ENCODE data around the gene TNS1. TPM values are rescaled to one million over a fixed set of nuclear protein-coding genes. Genes with fewer than 3 reads are reported as not detected.

The TNS1 gene
- total RNA-seq, 2 experiments from 2014 or later = 0.89 to 1.4 TPM

- no peak overlapping the region for H3K27ac Mint-ChIP-seq
- peaks cover 4% of the 10 kb centered on the region for H3K27me3 Mint-ChIP-seq
- H3K9me3 Mint-ChIP-seq = no peaks in the 10 kb centered on the region
- no peak for DNase-seq
- no peaks in the 10 kb centered on the region for H3K36me3 Mint-ChIP-seq
- no peak overlapping the region for H3K4me3 Mint-ChIP-seq
- peaks cover 8% of the 10 kb centered on the region for H3K4me1 Mint-ChIP-seq
These were observed 75.0 kb downstream of the TNS1 start for GRCh38 chr2:217927601-217928323.

- Mint-ChIP-seq H3K9me3 (no peaks in the 10 kb centered on the region), H3K4me1 (peaks cover 8% of the 10 kb centered on the region), H3K4me3 (no peak overlapping the region), H3K36me3 (no peaks in the 10 kb centered on the region), H3K27me3 (peaks cover 4% of the 10 kb centered on the region), H3K27ac (no peak overlapping the region)
- no peak for DNase-seq
These were observed 76.0 kb downstream of the TNS1 start for GRCh38 chr2:217926801-217927200.

GRCh38 chr2:217924346-217924901, 78.4 kb downstream of the TNS1 start:
- Mint-ChIP-seq H3K4me3 (no peak overlapping the region), H3K9me3 (no peaks in the 10 kb centered on the region), H3K4me1 (no peaks in the 10 kb centered on the region), H3K27me3 (no peaks in the 10 kb centered on the region), H3K36me3 (no peaks in the 10 kb centered on the region), H3K27ac (no peak overlapping the region)
- no peak for DNase-seq

GRCh38 chr2:217923007-217923686, 79.6 kb downstream of the TNS1 start:
- no peaks in the 10 kb centered on the region for H3K36me3 Mint-ChIP-seq
- H3K27me3 Mint-ChIP-seq = no peaks in the 10 kb centered on the region
- no peaks in the 10 kb centered on the region for H3K9me3 Mint-ChIP-seq
- no peaks in the 10 kb centered on the region for H3K4me1 Mint-ChIP-seq
- H3K27ac Mint-ChIP-seq = no peak overlapping the region
- H3K4me3 Mint-ChIP-seq = no peak overlapping the region
- DNase-seq = no peak

- H3K27me3 Mint-ChIP-seq = no peaks in the 10 kb centered on the region
- no peak overlapping the region for H3K27ac Mint-ChIP-seq
- H3K4me3 Mint-ChIP-seq = no peak overlapping the region
- no peaks in the 10 kb centered on the region for H3K4me1 Mint-ChIP-seq
- H3K36me3 Mint-ChIP-seq = no peaks in the 10 kb centered on the region
- no peaks in the 10 kb centered on the region for H3K9me3 Mint-ChIP-seq
- DNase-seq = no peak
These were observed 80.4 kb downstream of the TNS1 start for GRCh38 chr2:217922101-217923006.

GRCh38 chr2:217920879-217921603, 81.8 kb downstream of the TNS1 start:
- Mint-ChIP-seq H3K4me3 (no peak overlapping the region), H3K4me1 (no peaks in the 10 kb centered on the region), H3K9me3 (no peaks in the 10 kb centered on the region), H3K36me3 (no peaks in the 10 kb centered on the region), H3K27me3 (no peaks in the 10 kb centered on the region), H3K27ac (no peak overlapping the region)
- DNase-seq = no peak

GRCh38 chr2:217919781-217920351, 82.9 kb downstream of the TNS1 start:
- Mint-ChIP-seq H3K4me1 (no peaks in the 10 kb centered on the region), H3K9me3 (no peaks in the 10 kb centered on the region), H3K36me3 (no peaks in the 10 kb centered on the region), H3K4me3 (no peak overlapping the region), H3K27ac (no peak overlapping the region), H3K27me3 (no peaks in the 10 kb centered on the region)
- no peak for DNase-seq

GRCh38 chr2:217919204-217919603, 83.6 kb downstream of the TNS1 start:
- no peak overlapping the region for H3K27ac Mint-ChIP-seq
- no peaks in the 10 kb centered on the region for H3K9me3 Mint-ChIP-seq
- no peaks in the 10 kb centered on the region for H3K36me3 Mint-ChIP-seq
- H3K27me3 Mint-ChIP-seq = no peaks in the 10 kb centered on the region
- H3K4me3 Mint-ChIP-seq = no peak overlapping the region
- DNase-seq = no peak
- no peaks in the 10 kb centered on the region for H3K4me1 Mint-ChIP-seq

GRCh38 chr2:217918308-217919024, 84.3 kb downstream of the TNS1 start:
- Mint-ChIP-seq H3K27ac (no peak overlapping the region), H3K9me3 (no peaks in the 10 kb centered on the region), H3K27me3 (no peaks in the 10 kb centered on the region), H3K36me3 (no peaks in the 10 kb centered on the region), H3K4me3 (no peak overlapping the region), H3K4me1 (no peaks in the 10 kb centered on the region)
- no peak for DNase-seq

GRCh38 chr2:217916504-217917254, 86.1 kb downstream of the TNS1 start:
- H3K36me3 Mint-ChIP-seq = no peaks in the 10 kb centered on the region
- H3K4me3 Mint-ChIP-seq = no peak overlapping the region
- H3K4me1 Mint-ChIP-seq = no peaks in the 10 kb centered on the region
- no peak for DNase-seq
- no peaks in the 10 kb centered on the region for H3K27me3 Mint-ChIP-seq
- H3K9me3 Mint-ChIP-seq = no peaks in the 10 kb centered on the region
- no peak overlapping the region for H3K27ac Mint-ChIP-seq

- H3K4me3 Mint-ChIP-seq = no peak overlapping the region
- no peaks in the 10 kb centered on the region for H3K27me3 Mint-ChIP-seq
- no peak for DNase-seq
- H3K27ac Mint-ChIP-seq = no peak overlapping the region
- no peaks in the 10 kb centered on the region for H3K9me3 Mint-ChIP-seq
- no peaks in the 10 kb centered on the region for H3K4me1 Mint-ChIP-seq
- H3K36me3 Mint-ChIP-seq = no peaks in the 10 kb centered on the region
These were observed 87.1 kb downstream of the TNS1 start for GRCh38 chr2:217915706-217916105.

GRCh38 chr2:217914878-217915277, 87.9 kb downstream of the TNS1 start:
- Mint-ChIP-seq H3K9me3 (no peaks in the 10 kb centered on the region), H3K4me3 (no peak overlapping the region), H3K27me3 (no peaks in the 10 kb centered on the region), H3K36me3 (no peaks in the 10 kb centered on the region), H3K4me1 (no peaks in the 10 kb centered on the region), H3K27ac (no peak overlapping the region)
- DNase-seq = no peak

- no peak for DNase-seq
- Mint-ChIP-seq H3K4me3 (no peak overlapping the region), H3K36me3 (no peaks in the 10 kb centered on the region), H3K9me3 (no peaks in the 10 kb centered on the region), H3K27me3 (no peaks in the 10 kb centered on the region), H3K27ac (no peak overlapping the region), H3K4me1 (no peaks in the 10 kb centered on the region)
These were observed 88.7 kb downstream of the TNS1 start for GRCh38 chr2:217914078-217914477.
